ENCODE measurements around the gene BCAN. TPM values are rescaled to one million over a fixed set of nuclear protein-coding genes. Genes with fewer than 3 reads are reported as not detected.

Gene BCAN
- total RNA-seq, 1 experiment from 2014 or later, result 1.2 TPM

GRCh38 chr1:156625436-156626078, 16.4 kb upstream of the BCAN start:
- Histone ChIP-seq H3K18ac (ENCODE audit: insufficient read length, low read depth, low read length) (no peak overlapping the region), H2BK120ac (ENCODE audit: low read depth, low read length, poor library complexity, severe bottlenecking) (no peak overlapping the region), H3K79me1 (ENCODE audit: insufficient read depth, low read depth, low read length, poor library complexity, severe bottlenecking) (no peaks in the 10 kb centered on the region), H4K20me1 (ENCODE audit: control insufficient read depth, insufficient read depth, insufficient read length) (no peaks in the 10 kb centered on the region), H2BK20ac (ENCODE audit: low read depth, low read length, poor library complexity, severe bottlenecking) (no peak overlapping the region), H3K79me2 (ENCODE audit: insufficient read depth, low read length) (no peaks in the 10 kb centered on the region), H4K91ac (ENCODE audit: insufficient read length, low read depth, low read length) (no peak overlapping the region), H3K9ac (ENCODE audit: extremely low read depth, insufficient read length, low read length) (no peak overlapping the region), H3K4ac (ENCODE audit: low read depth, low read length) (no peak overlapping the region), H3K27me3 (ENCODE audit: insufficient read depth, low read length) (peaks cover 24% of the 10 kb centered on the region), H3K9me3 (ENCODE audit: control insufficient read depth, low read depth, low read length) (no peaks in the 10 kb centered on the region), H4K5ac (ENCODE audit: insufficient read length, low read depth, low read length) (no peak overlapping the region), H2BK5ac (ENCODE audit: insufficient read length, low read length) (no peak overlapping the region), H2AFZ (ENCODE audit: low read length) (no peak overlapping the region), H2BK15ac (ENCODE audit: low read depth, low read length) (no peak overlapping the region), H3K23me2 (ENCODE audit: insufficient read length, low read depth, low read length, poor library complexity, severe bottlenecking) (peaks cover 19% of the 10 kb centered on the region), H4K8ac (replicated peaks; ENCODE audit: insufficient read length, low read depth, low read length) (no peak overlapping the region), H3T11ph (ENCODE audit: low read length) (no peak overlapping the region), H3K14ac (ENCODE audit: insufficient read depth, low read length) (no peak overlapping the region), H3K56ac (ENCODE audit: insufficient read length, low read depth, low read length) (no peak overlapping the region), H2BK12ac (ENCODE audit: insufficient read length, low read depth, low read length) (no peak overlapping the region), H3K4me1 (ENCODE audit: insufficient read depth, low read length) (no peaks in the 10 kb centered on the region), H2AK5ac (ENCODE audit: insufficient read length, low read length) (no peak overlapping the region), H3K4me2 (ENCODE audit: insufficient read depth, insufficient read length, low read length) (peak overlapping the region; percentile 56), H3K23ac (ENCODE audit: insufficient read length, low read depth, low read length) (no peak overlapping the region), H3K27ac (ENCODE audit: insufficient read length, low read depth, low read length) (no peak overlapping the region)
- peak; percentile 82 for TF ChIP-seq CTCF (conservative IDR thresholded peaks at IDR 0.05)
- Mint-ChIP-seq H3K4me1 (peaks cover 6 to 7% of the 10 kb centered on the region in 2 experiments), H3K27ac (no peak overlapping the region), H3K9me3 (no peaks in the 10 kb centered on the region; a peak in 1 of 5 replicates), H3K4me3 (peak overlapping the region; percentile 61 to 86), H3K27me3 (ENCODE audit: low read depth) (peaks cover 88% of the 10 kb centered on the region), H3K36me3 (ENCODE audit: insufficient read depth in 1 of 3, low read depth in 3 of 3) (no peaks in the 10 kb centered on the region)
- WGBS (ENCODE audit: extremely low coverage, insufficient read length, low lambda C conversion rate), result no CpG with 5 or more reads among the region's 45 CpGs
- no peak for DNase-seq
